Osteocyte (in vitro differentiated cells): ENCODE measurements around the gene CARD8. TPM values are rescaled to one million over a fixed set of nuclear protein-coding genes. Genes with fewer than 3 reads are reported as not detected.

ENCODE experiments used
- DNase-seq: peaks from one replicate; pipeline ENCODE4 v3.0.0; 2021; ENCODE audit warnings: mixed read lengths; ENCODE audit not compliant: unreplicated experiment; ENCODE audit errors: extremely low spot score
- H3K27ac Mint-ChIP-seq: one replicate; pipeline ENCODE4 v1.8.0; 2021; ENCODE audit warnings: mild to moderate bottlenecking, mixed read lengths; ENCODE audit not compliant: unreplicated experiment
- H3K27me3 Mint-ChIP-seq: one replicate; pipeline ENCODE4 v1.8.0; 2021; ENCODE audit warnings: mixed read lengths; ENCODE audit not compliant: unreplicated experiment
- H3K36me3 Mint-ChIP-seq: one replicate; pipeline ENCODE4 v1.8.0; 2021; ENCODE audit warnings: mixed read lengths; ENCODE audit not compliant: unreplicated experiment
- H3K4me1 Mint-ChIP-seq: one replicate; pipeline ENCODE4 v1.8.0; 2021; ENCODE audit warnings: mixed read lengths; ENCODE audit not compliant: unreplicated experiment
- H3K4me3 Mint-ChIP-seq: one replicate; pipeline ENCODE4 v1.8.0; 2021; ENCODE audit warnings: mild to moderate bottlenecking, moderate library complexity, mixed read lengths; ENCODE audit not compliant: unreplicated experiment
- H3K9me3 Mint-ChIP-seq: one replicate; pipeline ENCODE4 v1.8.0; 2021; ENCODE audit warnings: mixed read lengths; ENCODE audit not compliant: unreplicated experiment
- total RNA-seq: library from RNA; stranded (reverse); gene quantifications from 2 replicates; pipeline ENCODE4 v1.2.1, GENCODE V29; 2021
- TF ChIP-seq, protein P1 (sequence below): fragments of 200-600 bp; sonication (generic); IDR thresholded peaks from 2 replicates; pipeline ENCODE4 v1.5.0; 2021; ENCODE audit warnings: antibody characterized with exemption, mild to moderate bottlenecking, moderate library complexity

Gene CARD8
- total RNA-seq, 1 donor from 2014 or later = 36.4 TPM

DNA sequence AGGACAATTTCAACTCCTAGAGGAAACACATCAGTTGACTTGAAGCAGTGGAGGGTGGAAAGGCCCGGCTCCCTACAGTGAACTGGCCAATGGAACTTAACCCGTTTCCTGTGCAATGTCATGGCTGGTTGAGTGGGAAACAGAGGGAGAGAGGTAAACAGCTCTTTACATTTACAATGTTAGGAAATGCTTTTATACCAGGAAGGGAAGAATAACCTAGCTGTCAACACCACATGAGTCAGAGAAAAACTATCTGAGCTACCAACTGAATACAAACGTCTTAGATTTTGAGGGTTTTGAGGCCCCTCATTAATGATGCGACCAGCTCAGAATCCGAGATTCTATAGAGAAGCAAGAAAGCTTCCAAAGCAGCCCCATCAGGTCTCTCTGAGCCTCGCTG lies 36.7 kb downstream of the CARD8 start:
- TF ChIP-seq, protein P1, sequence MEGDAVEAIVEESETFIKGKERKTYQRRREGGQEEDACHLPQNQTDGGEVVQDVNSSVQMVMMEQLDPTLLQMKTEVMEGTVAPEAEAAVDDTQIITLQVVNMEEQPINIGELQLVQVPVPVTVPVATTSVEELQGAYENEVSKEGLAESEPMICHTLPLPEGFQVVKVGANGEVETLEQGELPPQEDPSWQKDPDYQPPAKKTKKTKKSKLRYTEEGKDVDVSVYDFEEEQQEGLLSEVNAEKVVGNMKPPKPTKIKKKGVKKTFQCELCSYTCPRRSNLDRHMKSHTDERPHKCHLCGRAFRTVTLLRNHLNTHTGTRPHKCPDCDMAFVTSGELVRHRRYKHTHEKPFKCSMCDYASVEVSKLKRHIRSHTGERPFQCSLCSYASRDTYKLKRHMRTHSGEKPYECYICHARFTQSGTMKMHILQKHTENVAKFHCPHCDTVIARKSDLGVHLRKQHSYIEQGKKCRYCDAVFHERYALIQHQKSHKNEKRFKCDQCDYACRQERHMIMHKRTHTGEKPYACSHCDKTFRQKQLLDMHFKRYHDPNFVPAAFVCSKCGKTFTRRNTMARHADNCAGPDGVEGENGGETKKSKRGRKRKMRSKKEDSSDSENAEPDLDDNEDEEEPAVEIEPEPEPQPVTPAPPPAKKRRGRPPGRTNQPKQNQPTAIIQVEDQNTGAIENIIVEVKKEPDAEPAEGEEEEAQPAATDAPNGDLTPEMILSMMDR = no peak
- Mint-ChIP-seq H3K27ac (no peak overlapping the region), H3K27me3 (no peaks in the 10 kb centered on the region)

DNA sequence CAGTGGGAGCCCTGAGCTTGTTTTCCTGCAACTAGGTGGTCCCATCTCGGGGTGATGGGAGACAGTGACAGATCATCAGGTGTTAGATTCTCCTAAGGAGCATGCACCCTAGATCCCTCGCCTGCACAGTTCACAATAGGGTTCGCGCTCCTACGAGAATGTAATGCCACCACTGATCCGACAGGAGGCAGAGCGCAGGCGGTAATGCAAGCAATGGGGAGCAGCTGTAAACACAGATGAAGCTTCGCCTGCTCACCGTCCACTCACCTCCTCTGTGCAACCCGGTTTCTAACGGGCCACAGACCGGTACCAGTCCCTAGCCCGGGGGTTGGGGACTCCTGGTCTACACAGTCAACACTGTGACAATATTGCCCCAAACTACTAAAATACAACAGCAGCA lies 38.8 kb downstream of the CARD8 start:
- H3K27ac Mint-ChIP-seq = no peak overlapping the region
- H3K4me1 Mint-ChIP-seq = no peaks in the 10 kb centered on the region
- no peaks in the 10 kb centered on the region for H3K27me3 Mint-ChIP-seq
- H3K36me3 Mint-ChIP-seq = peaks cover 14% of the 10 kb centered on the region
- H3K9me3 Mint-ChIP-seq = no peaks in the 10 kb centered on the region
- no peak for DNase-seq
- TF ChIP-seq, protein P1 = no peak
- no peak overlapping the region for H3K4me3 Mint-ChIP-seq

More for the DNA sequence above, 36.7 kb downstream of the CARD8 start:
- Mint-ChIP-seq H3K4me3 (no peak overlapping the region), H3K9me3 (no peaks in the 10 kb centered on the region), H3K4me1 (no peaks in the 10 kb centered on the region), H3K36me3 (peaks cover 10% of the 10 kb centered on the region)
- DNase-seq = no peak

DNA sequence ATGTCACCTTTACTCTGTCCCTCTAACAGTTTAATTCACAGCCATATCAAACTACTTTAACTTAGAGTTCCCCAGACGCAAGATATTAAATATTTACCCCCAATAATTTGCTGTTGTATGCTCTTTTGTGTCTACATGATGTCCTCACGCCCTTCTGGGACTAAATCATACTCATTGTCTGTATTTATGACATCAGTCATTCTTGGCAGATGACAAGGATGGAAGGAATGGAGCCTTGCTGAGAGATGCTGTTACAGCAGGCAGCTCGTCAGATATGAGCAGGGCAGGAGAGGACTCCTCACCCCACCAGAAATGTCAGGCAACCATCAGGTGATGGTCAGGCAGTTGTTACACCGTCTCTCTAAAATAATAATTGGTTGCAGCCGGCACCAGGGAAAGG lies 41.8 kb downstream of the CARD8 start:
- H3K4me3 Mint-ChIP-seq = no peak overlapping the region

DNA sequence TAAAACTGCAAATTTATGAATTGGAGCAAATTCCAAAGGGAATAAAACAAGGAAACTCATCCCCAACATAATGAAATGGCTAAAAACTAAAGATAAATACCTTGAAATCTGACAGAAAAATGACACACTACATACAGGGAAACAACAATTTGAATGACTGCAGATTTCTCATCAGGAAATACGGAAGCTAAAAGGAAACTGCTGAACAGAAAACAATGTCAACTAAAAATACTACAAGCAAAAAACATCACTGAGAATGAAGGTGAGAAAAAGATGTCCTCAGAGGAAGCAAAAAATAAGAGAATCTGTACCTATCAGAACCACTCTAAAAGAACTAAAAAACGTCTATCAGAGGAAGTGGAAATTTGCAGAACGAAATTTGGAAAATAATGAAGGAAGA lies 45.7 kb downstream of the CARD8 start:
- Mint-ChIP-seq H3K27ac (no peak overlapping the region), H3K27me3 (no peaks in the 10 kb centered on the region), H3K36me3 (peaks cover 11% of the 10 kb centered on the region), H3K9me3 (no peaks in the 10 kb centered on the region), H3K4me3 (no peak overlapping the region), H3K4me1 (no peaks in the 10 kb centered on the region)
- TF ChIP-seq, protein P1 = no peak
- no peak for DNase-seq

More for the DNA sequence above, 41.8 kb downstream of the CARD8 start:
- Mint-ChIP-seq H3K27me3 (no peaks in the 10 kb centered on the region), H3K9me3 (no peaks in the 10 kb centered on the region), H3K4me1 (no peaks in the 10 kb centered on the region), H3K27ac (no peak overlapping the region), H3K36me3 (peaks cover 18% of the 10 kb centered on the region)
- DNase-seq = no peak
- TF ChIP-seq, protein P1 = no peak

DNA sequence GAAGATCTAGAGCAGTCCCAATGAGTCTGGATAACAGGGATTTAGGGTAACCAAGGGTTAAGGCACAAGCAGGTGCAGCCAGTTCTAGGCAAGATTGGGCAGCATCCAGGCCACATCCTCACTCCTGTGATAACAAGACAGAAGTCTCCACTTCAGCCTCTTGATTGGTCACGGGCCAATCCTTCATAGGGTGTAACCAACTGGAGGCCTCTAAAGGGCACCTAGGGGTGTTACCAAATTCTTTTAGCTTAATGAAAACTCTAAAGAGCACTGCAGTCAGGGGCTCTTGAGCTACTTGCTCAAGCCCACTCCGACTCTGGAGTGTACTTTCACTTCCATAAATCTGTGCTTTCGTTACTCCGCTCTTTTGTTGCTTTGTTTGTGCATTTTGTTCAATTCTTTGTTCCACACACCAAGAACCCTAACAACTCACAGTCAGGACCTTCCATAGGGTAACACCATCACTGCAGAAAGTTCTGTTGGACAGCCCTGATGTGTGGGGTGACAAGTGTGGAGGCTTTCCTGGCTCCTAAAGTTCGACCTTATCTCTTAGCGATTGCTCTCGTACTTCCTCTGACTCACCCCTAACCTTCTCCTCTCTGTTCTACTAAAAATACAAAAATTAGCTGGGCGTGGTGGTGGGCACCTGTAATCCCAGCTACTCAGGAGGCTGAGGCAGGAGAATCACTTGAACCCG lies 49.2 kb downstream of the CARD8 start:
- Mint-ChIP-seq H3K27ac (no peak overlapping the region), H3K4me3 (no peak overlapping the region), H3K4me1 (no peaks in the 10 kb centered on the region), H3K36me3 (peaks cover 1% of the 10 kb centered on the region), H3K27me3 (no peaks in the 10 kb centered on the region), H3K9me3 (no peaks in the 10 kb centered on the region)
- TF ChIP-seq, protein P1 = no peak
- no peak for DNase-seq
